ENCODE results near the gene HGF. TPM values are rescaled to one million over a fixed set of nuclear protein-coding genes. Genes with fewer than 3 reads are reported as not detected.

The HGF gene
- total RNA-seq, 2 donors from 2014 or later: 0.20 to 0.29 TPM

- Histone ChIP-seq H3K4me1 (ENCODE audit: control insufficient read depth, insufficient read depth, low read length) (no peaks in the 10 kb centered on the region), H3K36me3 (ENCODE audit: control insufficient read depth, insufficient read depth, low read length) (no peaks in the 10 kb centered on the region), H3K27me3 (ENCODE audit: control insufficient read depth, insufficient read depth, low read length, poor library complexity, severe bottlenecking) (no peaks in the 10 kb centered on the region), H3K27ac (ENCODE audit: low read depth, low read length) (no peak overlapping the region), H3K4me3 (ENCODE audit: low read length) (no peak overlapping the region), H3K9ac (ENCODE audit: extremely low read depth, low read length, poor library complexity, severe bottlenecking) (no peak overlapping the region), H3K9me3 (ENCODE audit: control insufficient read depth, low read length) (no peaks in the 10 kb centered on the region)
- Mint-ChIP-seq H3K4me3 (no peak overlapping the region), H3K4me1 (no peaks in the 10 kb centered on the region), H3K9me3 (no peaks in the 10 kb centered on the region), H3K36me3 (ENCODE audit: low read depth) (no peaks in the 10 kb centered on the region), H3K27me3 (ENCODE audit: insufficient read depth) (no peaks in the 10 kb centered on the region), H3K27ac (no peak overlapping the region)
- no peak for DNase-seq
- TF ChIP-seq, protein P1, sequence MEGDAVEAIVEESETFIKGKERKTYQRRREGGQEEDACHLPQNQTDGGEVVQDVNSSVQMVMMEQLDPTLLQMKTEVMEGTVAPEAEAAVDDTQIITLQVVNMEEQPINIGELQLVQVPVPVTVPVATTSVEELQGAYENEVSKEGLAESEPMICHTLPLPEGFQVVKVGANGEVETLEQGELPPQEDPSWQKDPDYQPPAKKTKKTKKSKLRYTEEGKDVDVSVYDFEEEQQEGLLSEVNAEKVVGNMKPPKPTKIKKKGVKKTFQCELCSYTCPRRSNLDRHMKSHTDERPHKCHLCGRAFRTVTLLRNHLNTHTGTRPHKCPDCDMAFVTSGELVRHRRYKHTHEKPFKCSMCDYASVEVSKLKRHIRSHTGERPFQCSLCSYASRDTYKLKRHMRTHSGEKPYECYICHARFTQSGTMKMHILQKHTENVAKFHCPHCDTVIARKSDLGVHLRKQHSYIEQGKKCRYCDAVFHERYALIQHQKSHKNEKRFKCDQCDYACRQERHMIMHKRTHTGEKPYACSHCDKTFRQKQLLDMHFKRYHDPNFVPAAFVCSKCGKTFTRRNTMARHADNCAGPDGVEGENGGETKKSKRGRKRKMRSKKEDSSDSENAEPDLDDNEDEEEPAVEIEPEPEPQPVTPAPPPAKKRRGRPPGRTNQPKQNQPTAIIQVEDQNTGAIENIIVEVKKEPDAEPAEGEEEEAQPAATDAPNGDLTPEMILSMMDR (conservative IDR thresholded peaks at IDR 0.05): no peak
- 90% methylated on average over 2 of the region's 2 CpGs; no CpG with 5 or more reads in 1 of the 2 experiments for WGBS, 2 experiments (ENCODE audit: insufficient coverage in 1 of 2, insufficient read length in 1 of 2)
These were observed 48.4 kb downstream of the HGF start for GRCh38 chr7:81721437-81721836.

- DNase-seq: no peak
- Mint-ChIP-seq H3K27me3 (ENCODE audit: insufficient read depth) (no peaks in the 10 kb centered on the region), H3K36me3 (ENCODE audit: low read depth) (no peaks in the 10 kb centered on the region), H3K27ac (no peak overlapping the region), H3K4me1 (no peaks in the 10 kb centered on the region), H3K4me3 (no peak overlapping the region), H3K9me3 (no peaks in the 10 kb centered on the region)
- Histone ChIP-seq H3K9me3 (ENCODE audit: control insufficient read depth, low read length) (no peaks in the 10 kb centered on the region), H3K4me1 (ENCODE audit: control insufficient read depth, insufficient read depth, low read length) (no peaks in the 10 kb centered on the region), H3K9ac (ENCODE audit: extremely low read depth, low read length, poor library complexity, severe bottlenecking) (no peak overlapping the region), H3K4me3 (ENCODE audit: low read length) (no peak overlapping the region), H3K27ac (ENCODE audit: low read depth, low read length) (no peak overlapping the region), H3K36me3 (ENCODE audit: control insufficient read depth, insufficient read depth, low read length) (no peaks in the 10 kb centered on the region), H3K27me3 (ENCODE audit: control insufficient read depth, insufficient read depth, low read length, poor library complexity, severe bottlenecking) (no peaks in the 10 kb centered on the region)
- TF ChIP-seq, protein P1 (conservative IDR thresholded peaks at IDR 0.05): no peak
These were observed 50.0 kb downstream of the HGF start for GRCh38 chr7:81719865-81720264.

DNA sequence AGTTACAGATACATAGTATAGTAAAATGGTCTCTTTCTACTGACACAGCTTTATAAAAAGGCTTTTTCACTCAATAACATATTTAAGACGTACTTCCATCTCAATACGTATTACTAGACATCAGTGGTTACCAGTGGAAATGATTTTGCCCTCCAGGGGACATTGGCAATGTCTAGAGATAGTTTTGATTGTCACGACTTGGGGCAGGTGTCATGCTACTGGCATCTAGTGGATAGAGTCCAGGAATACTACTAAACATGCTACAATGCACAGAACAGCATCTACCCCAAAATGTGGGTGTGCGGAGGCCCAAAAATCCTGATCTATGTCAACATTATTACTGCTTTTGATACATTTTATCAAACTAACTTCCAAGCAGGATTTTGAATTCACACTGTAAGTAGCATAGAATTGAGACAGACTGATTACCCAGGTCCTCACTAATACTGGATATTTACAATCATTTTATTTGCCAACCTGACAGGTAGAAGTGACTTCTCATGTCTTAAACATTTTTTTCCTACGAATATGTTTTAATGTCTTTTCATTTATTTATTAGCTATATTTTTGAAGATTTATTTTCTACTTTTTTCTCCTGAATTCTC, 53.8 kb downstream of the HGF start:
- TF ChIP-seq, protein P1 (conservative IDR thresholded peaks at IDR 0.05): peak; percentile 54
- no peaks in the 10 kb centered on the region for H3K9me3 ChIP-seq (ENCODE audit: control insufficient read depth, low read length)
- WGBS, 2 experiments (ENCODE audit: insufficient coverage in 1 of 2, insufficient read length in 1 of 2): 81 to 100% methylated on average over 1 to 4 of the region's 5 CpGs
- H3K4me1 ChIP-seq (ENCODE audit: control insufficient read depth, insufficient read depth, low read length): no peaks in the 10 kb centered on the region
- H3K27ac ChIP-seq (ENCODE audit: low read depth, low read length): no peak overlapping the region
- no peaks in the 10 kb centered on the region for H3K27me3 ChIP-seq (ENCODE audit: control insufficient read depth, insufficient read depth, low read length, poor library complexity, severe bottlenecking)
- Mint-ChIP-seq H3K4me3 (no peak overlapping the region), H3K27ac (no peak overlapping the region), H3K36me3 (ENCODE audit: low read depth) (no peaks in the 10 kb centered on the region), H3K9me3 (no peaks in the 10 kb centered on the region), H3K27me3 (ENCODE audit: insufficient read depth) (no peaks in the 10 kb centered on the region), H3K4me1 (no peaks in the 10 kb centered on the region)
- H3K36me3 ChIP-seq (ENCODE audit: control insufficient read depth, insufficient read depth, low read length): no peaks in the 10 kb centered on the region
- no peak overlapping the region for H3K4me3 ChIP-seq (ENCODE audit: low read length)
- H3K9ac ChIP-seq (ENCODE audit: extremely low read depth, low read length, poor library complexity, severe bottlenecking): no peak overlapping the region
- peak; percentile 41 for DNase-seq

Data from endodermal cell (in vitro differentiated cells).